Measurements from ENCODE around the gene COL23A1.

Gene COL23A1

GRCh38 chr5:178361657-178362445 is 228.3 kb downstream of the COL23A1 start:
- no peak overlapping the region for H3K4me3 Mint-ChIP-seq
- no peak for TF ChIP-seq CTCF (IDR thresholded peaks at IDR 0.05)
- H3K4me1 Mint-ChIP-seq: peaks cover 92% of the 10 kb centered on the region
- H3K27ac Mint-ChIP-seq: no peak overlapping the region
- peaks cover 12% of the 10 kb centered on the region for H3K27me3 Mint-ChIP-seq (ENCODE audit: low read depth, poor library complexity)
- no peak for DNase-seq
- no peaks in the 10 kb centered on the region for H3K36me3 Mint-ChIP-seq (ENCODE audit: low read depth)
- H3K9me3 Mint-ChIP-seq: no peaks in the 10 kb centered on the region

- no peak for TF ChIP-seq CTCF (IDR thresholded peaks at IDR 0.05)
- H3K27me3 Mint-ChIP-seq (ENCODE audit: low read depth, poor library complexity): peaks cover 7% of the 10 kb centered on the region
- peaks cover 92% of the 10 kb centered on the region for H3K4me1 Mint-ChIP-seq
- H3K9me3 Mint-ChIP-seq: no peaks in the 10 kb centered on the region
- no peak overlapping the region for H3K4me3 Mint-ChIP-seq
- no peaks in the 10 kb centered on the region for H3K36me3 Mint-ChIP-seq (ENCODE audit: low read depth)
- DNase-seq: no peak
- no peak overlapping the region for H3K27ac Mint-ChIP-seq
Observed at GRCh38 chr5:178360926-178361235, 229.3 kb downstream of the COL23A1 start.

DNA sequence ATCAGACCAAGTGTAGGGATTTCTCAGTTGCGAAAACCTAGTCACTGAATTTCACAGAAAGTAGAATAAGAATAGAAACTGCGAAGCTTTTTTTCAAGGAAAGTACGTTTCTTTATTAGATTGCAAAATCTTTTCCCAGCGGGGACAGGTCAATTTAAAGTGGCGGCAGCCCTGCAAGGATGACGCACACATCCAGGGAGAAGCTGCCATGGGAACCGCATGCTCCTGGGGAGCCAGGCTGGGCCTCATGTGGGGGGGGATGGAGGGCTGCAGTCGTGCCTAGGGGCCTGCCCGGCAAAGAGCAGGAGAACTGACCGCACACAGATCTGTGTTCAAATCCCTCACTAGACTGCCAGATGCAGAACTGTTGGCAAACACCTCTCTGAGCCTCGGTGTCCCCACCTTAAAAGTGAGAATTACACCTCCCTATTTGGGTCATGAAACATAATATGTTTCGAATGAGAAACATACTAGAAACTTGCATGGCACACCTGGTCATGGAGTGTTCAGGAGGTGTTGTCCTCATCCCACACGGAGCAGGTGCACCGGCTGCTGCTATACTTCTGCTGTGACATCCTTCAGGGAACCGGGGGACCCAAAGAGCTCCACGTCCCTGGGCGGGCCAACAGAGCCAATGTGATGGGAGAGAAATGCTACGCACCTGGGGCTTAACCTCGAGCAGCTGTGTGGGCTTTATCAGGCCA is 229.8 kb downstream of the COL23A1 start:
- Mint-ChIP-seq H3K4me3 (no peak overlapping the region), H3K27me3 (ENCODE audit: low read depth, poor library complexity) (peaks cover 7% of the 10 kb centered on the region), H3K36me3 (ENCODE audit: low read depth) (no peaks in the 10 kb centered on the region), H3K4me1 (peaks cover 92% of the 10 kb centered on the region), H3K27ac (no peak overlapping the region), H3K9me3 (no peaks in the 10 kb centered on the region)
- DNase-seq: no peak
- no peak for TF ChIP-seq CTCF (IDR thresholded peaks at IDR 0.05)

- no peak for DNase-seq
- Mint-ChIP-seq H3K4me3 (peak overlapping the region; percentile 37), H3K27ac (no peak overlapping the region), H3K9me3 (no peaks in the 10 kb centered on the region), H3K4me1 (peaks cover 88% of the 10 kb centered on the region), H3K36me3 (ENCODE audit: low read depth) (no peaks in the 10 kb centered on the region), H3K27me3 (ENCODE audit: low read depth, poor library complexity) (peaks cover 7% of the 10 kb centered on the region)
- no peak for TF ChIP-seq CTCF (IDR thresholded peaks at IDR 0.05)
Observed at GRCh38 chr5:178359738-178360137, 230.5 kb downstream of the COL23A1 start.

- peaks cover 3% of the 10 kb centered on the region for H3K27me3 Mint-ChIP-seq (ENCODE audit: low read depth, poor library complexity)
Observed at GRCh38 chr5:178357678-178358077, 232.5 kb downstream of the COL23A1 start.

More at GRCh38 chr5:178357678-178358077, 232.5 kb downstream of the COL23A1 start:
- peak overlapping the region; percentile 52 for H3K27ac Mint-ChIP-seq
- DNase-seq: no peak
- peaks cover 90% of the 10 kb centered on the region for H3K4me1 Mint-ChIP-seq
- no peaks in the 10 kb centered on the region for H3K9me3 Mint-ChIP-seq
- H3K36me3 Mint-ChIP-seq (ENCODE audit: low read depth): no peaks in the 10 kb centered on the region
- no peak for TF ChIP-seq CTCF (IDR thresholded peaks at IDR 0.05)
- peak overlapping the region; percentile 68 for H3K4me3 Mint-ChIP-seq

Data from nephron progenitor cell (in vitro differentiated cells).